Motor neuron (in vitro differentiated cells): ENCODE data around the gene ACSL5. TPM values are rescaled to one million over a fixed set of nuclear protein-coding genes. Genes with fewer than 3 reads are reported as not detected.

ENCODE experiments used
- ATAC-seq, 8 experiments: fragments of 200-7000 bp; cut with Tn5 transposase; replicated peaks in 6 of 8; 2 replicates each; pipeline ENCODE4 v1.8.0; 2021; ENCODE audit warnings: mild to moderate bottlenecking in 8 of 8, moderate library complexity in 8 of 8
- H3K27ac ChIP-seq, 2 donors: fragments of 250-450 bp; sonication (Bioruptor Pico); 2 replicates each; pipeline ENCODE4 v1.9.0; 2021; ENCODE audit warnings: antibody characterized with exemption in 2 of 2, mild to moderate bottlenecking in 2 of 2, moderate library complexity in 1 of 2
- H3K4me1 ChIP-seq, 2 donors: fragments of 250-450 bp; sonication (Bioruptor Pico); replicated peaks in 1 of 2; 2 replicates each; pipeline ENCODE4 v1.6.1; 2021; ENCODE audit warnings: antibody characterized with exemption in 2 of 2, mild to moderate bottlenecking in 2 of 2, moderate library complexity in 1 of 2
- H3K4me3 ChIP-seq, 5 donors: fragments of 250-450 bp; sonication (Bioruptor Pico); 2 replicates each; pipeline ENCODE4 v1.9.0; 2021; ENCODE audit warnings: antibody characterized with exemption in 5 of 5, mild to moderate bottlenecking in 5 of 5, moderate library complexity in 4 of 5
- WGBS, 10 experiments: fragments of 450-650 bp; shearing (Covaris generic); methylation state at CpG; one replicate each; pipeline ENCODE4 v1.0.0; 2022; 5-methylcytosine and 5-hydroxymethylcytosine counted together
- in situ Hi-C, 9 experiments: fragments of 400-800 bp; cut with MboI; loops; one replicate each; pipeline ENCODE4 v1.15.0; 2021; ENCODE audit warnings: low sequenced_read_pairs in 9 of 9, low pct_unique_long_range_greater_than_20kb in 2 of 9; ENCODE audit not compliant: unreplicated experiment in 9 of 9
- total RNA-seq, 8 experiments: library from RNA; unstranded; fragments of 300-600 nt; gene quantifications; 2 replicates each; pipeline versions ENCODE4 v1.2.3 to v1.2.4, GENCODE V29; 2022

The ACSL5 gene
- total RNA-seq, 8 experiments from 2014 or later: 0.08 to 6.9 (median 0.88) TPM

- H3K4me1 ChIP-seq: peaks cover 0 to 7% of the 10 kb centered on the region in 2 donors
Observed at GRCh38 chr10:112467541-112468075, 93.7 kb downstream of the ACSL5 start.

DNA sequence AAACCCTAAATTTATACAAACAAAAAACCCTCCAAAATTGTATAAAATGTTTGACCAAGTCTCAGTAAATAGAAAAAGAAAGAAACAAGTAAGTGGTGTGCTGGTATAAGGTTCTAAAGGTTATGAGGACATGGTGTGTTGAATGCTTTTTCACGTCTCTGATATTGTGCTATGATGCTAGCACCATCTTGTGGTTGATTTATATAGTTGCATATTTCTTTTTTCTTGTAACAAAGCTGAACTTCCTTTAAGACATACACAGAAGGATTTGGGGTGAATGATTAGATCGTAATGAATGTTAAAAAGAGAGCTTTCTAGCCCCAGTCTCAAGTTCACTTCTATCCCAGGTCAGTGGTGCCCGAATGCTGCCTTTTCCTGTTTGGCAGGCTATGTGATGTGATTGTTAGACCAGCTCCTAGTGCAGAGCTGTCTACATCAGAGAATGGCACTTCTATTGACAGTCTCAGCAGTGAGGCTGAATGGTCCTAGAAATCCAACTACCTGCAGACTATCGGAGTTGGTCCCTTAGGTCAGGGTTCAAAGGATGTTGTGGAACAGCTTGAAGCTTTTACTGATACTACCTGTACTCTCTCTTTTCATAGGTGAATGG lies 98.1 kb downstream of the ACSL5 start:
- peak in 7 of 8 experiments; percentile 44 to 77 (median 60) for ATAC-seq
- in situ Hi-C loops: no loop called here
- peaks cover 7 to 9% of the 10 kb centered on the region in 2 donors for H3K4me1 ChIP-seq
- no peak overlapping the region for H3K4me3 ChIP-seq
- 0 to 44% (median 10%) methylated on average over 1 to 4 of the region's 4 CpGs for WGBS, 10 experiments
- no peak overlapping the region for H3K27ac ChIP-seq

More at GRCh38 chr10:112467541-112468075, 93.7 kb downstream of the ACSL5 start:
- Histone ChIP-seq H3K27ac (no peak overlapping the region), H3K4me3 (no peak overlapping the region)
- WGBS, 10 experiments: 63 to 100% (median 86%) methylated on average over 1 of the region's 1 CpG; no CpG with 5 or more reads in 5 of the 10 experiments
- in situ Hi-C loops: no loop called here
- peak in 1 of 8 experiments; percentile 23 for ATAC-seq

DNA sequence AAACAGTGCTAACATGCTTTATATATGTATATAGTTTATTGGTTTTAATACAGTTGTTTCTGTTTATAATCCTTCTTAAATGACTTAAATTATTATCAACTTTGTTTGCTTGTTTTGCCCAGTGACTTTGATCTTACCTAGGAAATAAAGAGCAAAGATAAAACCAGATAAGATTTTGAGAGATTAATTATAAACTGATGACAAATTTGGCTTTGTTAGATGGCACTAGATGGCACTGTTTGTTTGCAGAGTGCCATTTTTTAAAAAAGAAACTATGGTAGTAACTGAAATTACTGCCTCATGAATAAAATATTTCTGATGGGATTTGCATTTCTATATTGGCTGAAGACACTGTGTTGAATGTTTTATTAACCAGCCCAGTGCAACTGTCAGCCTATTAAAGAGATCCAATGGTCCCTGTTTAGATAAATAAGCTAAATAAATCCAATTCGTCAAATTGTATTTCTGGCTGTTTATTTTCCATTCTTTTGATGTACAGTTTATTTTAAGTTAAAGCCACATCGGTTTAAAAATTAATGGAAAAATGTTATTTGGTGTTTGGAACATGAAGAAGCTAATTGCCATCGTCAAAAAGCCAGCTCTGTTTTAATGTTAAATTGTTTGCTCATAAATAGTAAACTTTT lies 101.8 kb downstream of the ACSL5 start:
- peak in 3 of 8 experiments; percentile 57 to 71 (median 65) for ATAC-seq
- in situ Hi-C loops: loop anchor here in 1 of 9 experiments (25.0 kb wide), 1 partner anchor 912 kb away; no protein-coding TSS in a partner anchor
- Histone ChIP-seq H3K27ac (no peak overlapping the region), H3K4me3 (no peak overlapping the region), H3K4me1 (peaks cover 7 to 9% of the 10 kb centered on the region in 2 donors)
- 8 to 100% (median 70%) methylated on average over 1 to 3 of the region's 3 CpGs; no CpG with 5 or more reads in 1 of the 10 experiments for WGBS, 10 experiments

Other genes with a start within 250 kb of the ACSL5 start
- 100 to 1,000 TPM in 1 of 8 experiments, 10 to 100 TPM in 7; 10.4 to 103 (median 14.1) TPM for gene GPAM, start 190.4 kb upstream of the ACSL5 start, total RNA-seq
- gene TECTB, start 90.7 kb upstream of the ACSL5 start, total RNA-seq: under 1 TPM in 5 of 8 experiments, not detected in 3; 0.05 to 0.31 (median 0.09) TPM
- gene ZDHHC6, start 72.8 kb downstream of the ACSL5 start, total RNA-seq: 10 to 100 TPM; 18.5 to 37.3 (median 27.2) TPM
- 10 to 100 TPM; 29.8 to 55.3 (median 42.6) TPM for gene VTI1A, start 73.1 kb downstream of the ACSL5 start, total RNA-seq